ENCODE data around the gene RASSF4.
A peak's percentile ranks its signal among the peaks of the same experiment; 100 is the strongest.

Gene RASSF4

GRCh38 chr10:44965104-44965503 lies 5.5 kb downstream of the RASSF4 start:
- DNase-seq: no peak

GRCh38 chr10:44965651-44966097 lies 6.1 kb downstream of the RASSF4 start:
- peak in 1 of 2 experiments; percentile 25 for DNase-seq

- DNase-seq: no peak
Observed at GRCh38 chr10:44966129-44966815, 6.7 kb downstream of the RASSF4 start.

- no peak for DNase-seq
Observed at GRCh38 chr10:44966816-44967509, 7.4 kb downstream of the RASSF4 start.

- DNase-seq: no peak
Observed at GRCh38 chr10:44967616-44968015, 8.0 kb downstream of the RASSF4 start.

GRCh38 chr10:44968091-44968490 lies 8.5 kb downstream of the RASSF4 start:
- no peak for DNase-seq

- no peak for DNase-seq
Observed at GRCh38 chr10:44968500-44969400, 9.1 kb downstream of the RASSF4 start.

- no peak for DNase-seq
Observed at GRCh38 chr10:44969854-44970253, 10.3 kb downstream of the RASSF4 start.

GRCh38 chr10:44970812-44971395 lies 11.3 kb downstream of the RASSF4 start:
- no peak for DNase-seq

- no peak for DNase-seq
Observed at GRCh38 chr10:44971434-44971833, 11.8 kb downstream of the RASSF4 start.

GRCh38 chr10:44971935-44972757 lies 12.5 kb downstream of the RASSF4 start:
- DNase-seq: no peak

- no peak for DNase-seq
Observed at GRCh38 chr10:44972874-44973306, 13.3 kb downstream of the RASSF4 start.

- no peak for DNase-seq
Observed at GRCh38 chr10:44973323-44974081, 13.9 kb downstream of the RASSF4 start.

GRCh38 chr10:44974082-44974627 lies 14.6 kb downstream of the RASSF4 start:
- no peak for DNase-seq

GRCh38 chr10:44974628-44975430 lies 15.2 kb downstream of the RASSF4 start:
- DNase-seq: peak; percentile 16 to 24

- DNase-seq: no peak
Observed at GRCh38 chr10:44975431-44976331, 16.1 kb downstream of the RASSF4 start.

GRCh38 chr10:44976352-44977198 lies 17.0 kb downstream of the RASSF4 start:
- no peak for DNase-seq

Data from SHP77 (cell line).